HCT116 (cell line): ENCODE data around the gene SLF1. TPM values are rescaled to one million over a fixed set of nuclear protein-coding genes. Genes with fewer than 3 reads are reported as not detected.

Experiments used
- ATAC-seq: fragments of 200-7000 bp; cut with Tn5 transposase; 2 replicates; pipeline ENCODE4 v1.9.1; 2020; ENCODE audit warnings: mild to moderate bottlenecking, moderate library complexity
- BruUV-seq: library from RNA; stranded (reverse); fragments of 400-500 nt; replicated peaks from 2 replicates; lab custom pipeline; 2021; lab: Mats Ljungman, UMichigan
- CTCF ChIA-PET: fragments of 300-600 bp; sonication (Branson Sonifier 250); formaldehyde crosslinking; loops from one replicate; lab custom pipeline; 2021; ENCODE audit warnings: antibody characterized with exemption; lab: Charles Lee
- POLR2A ChIA-PET: fragments of 300-600, 350-600 bp; sonication (Branson Sonifier 250); formaldehyde crosslinking; loops from one replicate; lab custom pipeline; 2021; ENCODE audit warnings: antibody characterized with exemption; lab: Charles Lee
- RAD21 ChIA-PET, 2 experiments: fragments of 300-600 bp; sonication (Branson Sonifier 250); formaldehyde crosslinking; loops; one replicate each; lab custom pipeline; 2023; ENCODE audit warnings: low total read pairs in 2 of 2; ENCODE audit not compliant: uncharacterized antibody in 2 of 2, unreplicated experiment in 2 of 2, low non-redundant PET in 1 of 2; lab: Charles Lee
- DNase-seq: peaks from one replicate; pipeline ENCODE4 v3.0.0-alpha.2; 2010; ENCODE audit warnings: low read depth, low spot score
- H2AFZ ChIP-seq: fragments of 200-600 bp; shearing (Covaris generic), sonication (generic); 2 replicates; pipeline ENCODE4 v1.6.1; 2017; ENCODE audit warnings: low read depth, mixed run types, mixed read lengths, antibody characterized with exemption, low read length; ENCODE audit not compliant: poor library complexity, severe bottlenecking
- H3K27ac ChIP-seq: 2 replicates; pipeline ENCODE4 v1.5.1; 2012; ENCODE audit warnings: low read depth, low read length
- H3K27me3 ChIP-seq: fragments of 200-600 bp; sonication (generic); 2 replicates; pipeline ENCODE4 v1.6.1; 2016; ENCODE audit warnings: mixed run types, low read length, mixed read lengths; ENCODE audit not compliant: insufficient read depth
- H3K36me3 ChIP-seq, 2 experiments: fragments of 200-500 bp in 1 of 2; fragments of 200-600 bp in 1 of 2; sonication (Bioruptor generic) in 1 of 2; sonication (generic) in 1 of 2; 2 replicates each; pipeline versions ENCODE4 v1.5.1 to v1.6.1; 2014 to 2016; ENCODE audit warnings: low read length in 2 of 2, inconsistent platforms in 1 of 2, mixed read lengths in 1 of 2, mixed run types in 1 of 2; ENCODE audit not compliant: insufficient read depth in 2 of 2, control insufficient read depth in 1 of 2
- H3K4me1 ChIP-seq, 2 experiments: fragments of 200-600 bp in 1 of 2; sonication (generic) in 1 of 2; 2 replicates each; pipeline versions ENCODE4 v1.5.1 to v1.6.1; 2012 to 2017; ENCODE audit warnings: low read length in 2 of 2, inconsistent platforms in 1 of 2, mild to moderate bottlenecking in 1 of 2, mixed read lengths in 1 of 2, mixed run types in 1 of 2, moderate library complexity in 1 of 2; ENCODE audit not compliant: insufficient read depth in 2 of 2, control insufficient read depth in 1 of 2
- H3K4me2 ChIP-seq: fragments of 200-600 bp; sonication (generic); 2 replicates; pipeline ENCODE4 v1.6.1; 2017; ENCODE audit warnings: mixed run types, low read length, mixed read lengths
- H3K4me3 ChIP-seq, 2 experiments: fragments of 200-600 bp in 1 of 2; sonication (generic) in 1 of 2; replicated peaks in 1 of 2; 2 replicates each; pipeline ENCODE4 v1.5.1; 2011 to 2016; ENCODE audit warnings: low read length in 2 of 2, control low read depth in 1 of 2, low read depth in 1 of 2, mild to moderate bottlenecking in 1 of 2, mixed read lengths in 1 of 2, mixed run types in 1 of 2
- H3K79me2 ChIP-seq: fragments of 200-600 bp; sonication (generic); 2 replicates; pipeline ENCODE4 v1.6.1; 2017; ENCODE audit warnings: mild to moderate bottlenecking, mixed run types, low read length, moderate library complexity, mixed read lengths; ENCODE audit not compliant: insufficient read depth
- H3K9ac ChIP-seq: fragments of 200-600 bp; sonication (generic); 2 replicates; pipeline ENCODE4 v1.6.1; 2016; ENCODE audit warnings: low read length, mixed read lengths
- H3K9me2 ChIP-seq: fragments of 200-600 bp; sonication (generic), shearing (Covaris generic); 2 replicates; pipeline ENCODE4 v1.6.1; 2017; ENCODE audit warnings: mixed run types, mild to moderate bottlenecking, moderate library complexity; ENCODE audit not compliant: insufficient read depth
- H3K9me3 ChIP-seq, 2 experiments: fragments of 200-500 bp in 1 of 2; fragments of 200-600 bp in 1 of 2; sonication (Bioruptor generic) in 1 of 2; sonication (generic) in 1 of 2; 2 replicates each; pipeline ENCODE4 v1.6.1; 2014 to 2017; ENCODE audit warnings: low read length in 2 of 2, mixed read lengths in 2 of 2, inconsistent platforms in 1 of 2, low read depth in 1 of 2, mild to moderate bottlenecking in 1 of 2, mixed run types in 1 of 2, moderate library complexity in 1 of 2; ENCODE audit not compliant: control insufficient read depth in 1 of 2, insufficient read depth in 1 of 2
- H4K20me1 ChIP-seq: fragments of 200-600 bp; sonication (generic), shearing (Covaris generic); 2 replicates; pipeline ENCODE4 v1.6.1; 2017; ENCODE audit warnings: mixed run types, mild to moderate bottlenecking, moderate library complexity; ENCODE audit not compliant: insufficient read depth
- CBX3 ChIP-seq: IDR thresholded peaks from 2 replicates; pipeline ENCODE4 v1.6.1; 2012; ENCODE audit warnings: low read depth
- CEBPB ChIP-seq: IDR thresholded peaks from 2 replicates; pipeline ENCODE4 v1.6.1; 2012; ENCODE audit warnings: low read depth
- CTCF ChIP-seq, 3 experiments: fragments of 200-600 bp in 1 of 3; sonication (generic) in 1 of 3; IDR thresholded peaks in 2 of 3; conservative IDR thresholded peaks in 1 of 3; 2 replicates each; pipeline ENCODE4 v1.5.1; 2012 to 2017; ENCODE audit warnings: low read depth in 2 of 3, low read length in 2 of 3, antibody characterized with exemption in 1 of 3, borderline replicate concordance in 1 of 3, control low read depth in 1 of 3, mild to moderate bottlenecking in 1 of 3, mixed read lengths in 1 of 3, mixed run types in 1 of 3, moderate library complexity in 1 of 3; ENCODE audit not compliant: insufficient read depth in 1 of 3
- ELF1 ChIP-seq: IDR thresholded peaks from 2 replicates; pipeline ENCODE4 v1.6.1; 2012; ENCODE audit warnings: low read depth, borderline replicate concordance
- EZH2 ChIP-seq: fragments of 200-600 bp; sonication (generic); IDR thresholded peaks from 2 replicates; pipeline ENCODE4 v1.6.1; 2017; ENCODE audit warnings: antibody characterized with exemption, mixed run types
- JUND ChIP-seq: IDR thresholded peaks from 2 replicates; pipeline ENCODE4 v1.6.1; 2012
- POLR2AphosphoS5 ChIP-seq: IDR thresholded peaks from 2 replicates; pipeline ENCODE4 v1.6.1; 2011; ENCODE audit warnings: mild to moderate bottlenecking, low read depth, low read length, moderate library complexity
- SIN3A ChIP-seq: IDR thresholded peaks from 2 replicates; pipeline ENCODE4 v1.6.1; 2012; ENCODE audit warnings: low read depth
- SP1 ChIP-seq: IDR thresholded peaks from 2 replicates; pipeline ENCODE4 v1.6.1; 2012; ENCODE audit warnings: low read depth
- SRF ChIP-seq: IDR thresholded peaks from 2 replicates; pipeline ENCODE4 v1.6.1; 2012; ENCODE audit warnings: low read depth
- YY1 ChIP-seq: IDR thresholded peaks from 2 replicates; pipeline ENCODE4 v1.6.1; 2011; ENCODE audit warnings: low read length, low read depth, moderate library complexity, mild to moderate bottlenecking; ENCODE audit not compliant: insufficient replicate concordance; ENCODE audit errors: extremely low read depth
- ZBTB33 ChIP-seq: IDR thresholded peaks from 2 replicates; pipeline ENCODE4 v1.6.1; 2011; ENCODE audit warnings: mild to moderate bottlenecking, low read length, moderate library complexity; ENCODE audit not compliant: insufficient replicate concordance; ENCODE audit errors: extremely low read depth
- ZNF274 ChIP-seq: fragments of 200-500 bp; sonication (Bioruptor generic); IDR thresholded peaks from 2 replicates; pipeline ENCODE4 v1.6.1; 2014; ENCODE audit warnings: mild to moderate bottlenecking, low read depth, low read length, inconsistent platforms
- intact Hi-C: fragments of 100-400 bp; cut with micrococcal nuclease; formaldehyde crosslinking; loops from 2 replicates; pipeline ENCODE4 v1.10.0; 2022
- total RNA-seq: library from RNA; stranded (reverse); gene quantifications from one replicate; pipeline ENCODE4 v1.2.1, GENCODE V29; 2021; ENCODE audit not compliant: unreplicated experiment

Gene SLF1
- total RNA-seq, 1 experiment from 2014 or later = 10.4 TPM

- no peak for TF ChIP-seq CTCF (IDR thresholded peaks at IDR 0.05 in 2 of 3, conservative IDR thresholded peaks at IDR 0.05 in 1 of 3; ENCODE audit: borderline replicate concordance in 1 of 3, insufficient read depth in 1 of 3, low read depth in 2 of 3, low read length in 2 of 3)
These were observed 8.7 kb downstream of the SLF1 start (continued) for GRCh38 chr5:94627191-94627590.

GRCh38 chr5:94632024-94632423 is 13.6 kb downstream of the SLF1 start:
- RAD21 ChIA-PET = no interaction called here
- CTCF ChIA-PET = no interaction called here

More at GRCh38 chr5:94632024-94632423, 13.6 kb downstream of the SLF1 start:
- DNase-seq = no peak
- intact Hi-C loops = no loop called here
- Histone ChIP-seq H3K36me3 (peaks cover 2 to 13% of the 10 kb centered on the region in 2 experiments; a peak in 3 of 4 replicates), H3K4me1 (no peaks in the 10 kb centered on the region), H2AFZ (no peak overlapping the region), H3K9me2 (no peaks in the 10 kb centered on the region), H3K9me3 (no peaks in the 10 kb centered on the region), H3K4me2 (no peak overlapping the region), H3K4me3 (no peak overlapping the region), H3K27me3 (no peaks in the 10 kb centered on the region), H3K27ac (no peak overlapping the region), H4K20me1 (no peaks in the 10 kb centered on the region), H3K9ac (no peak overlapping the region), H3K79me2 (peaks cover 41% of the 10 kb centered on the region)
- POLR2A ChIA-PET = no interaction called here
- ATAC-seq = no peak
- TF ChIP-seq ELF1 (no peak), EZH2 (no peak), CTCF (IDR thresholded peaks at IDR 0.05 in 2 of 3, conservative IDR thresholded peaks at IDR 0.05 in 1 of 3; ENCODE audit: borderline replicate concordance in 1 of 3, insufficient read depth in 1 of 3, low read depth in 2 of 3, low read length in 2 of 3) (no peak), SIN3A (no peak), JUND (no peak), ZNF274 (no peak), POLR2AphosphoS5 (no peak), ZBTB33 (no peak), YY1 (no peak), SRF (no peak), CBX3 (no peak), SP1 (no peak), CEBPB (no peak)
- BruUV-seq = no TSS peak
